GM20431 (cell line): ENCODE results near the gene SELENOO.

Source experiments
- in situ Hi-C: fragments of 300-500 bp; cut with MseI, MboI; formaldehyde crosslinking; loops from one replicate; pipeline ENCODE4 v1.15.0; 2020; ENCODE audit warnings: low sequenced_read_pairs; ENCODE audit not compliant: unreplicated experiment

SELENOO gene

GRCh38 chr22:50226063-50226874, 25.5 kb downstream of the SELENOO start:
- in situ Hi-C loops: no loop called here

GRCh38 chr22:50226875-50227165, 26.0 kb downstream of the SELENOO start:
- in situ Hi-C loops: no loop called here

- in situ Hi-C loops: no loop called here
Measured at GRCh38 chr22:50227579-50228215, 26.9 kb downstream of the SELENOO start.

GRCh38 chr22:50228366-50228765, 27.6 kb downstream of the SELENOO start:
- in situ Hi-C loops: no loop called here

- in situ Hi-C loops: no loop called here
Measured at GRCh38 chr22:50229370-50229769, 28.6 kb downstream of the SELENOO start.

GRCh38 chr22:50232481-50233151, 31.8 kb downstream of the SELENOO start:
- in situ Hi-C loops: no loop called here

GRCh38 chr22:50233223-50233622, 32.4 kb downstream of the SELENOO start:
- in situ Hi-C loops: no loop called here

GRCh38 chr22:50236731-50237409, 36.1 kb downstream of the SELENOO start:
- in situ Hi-C loops: no loop called here

- in situ Hi-C loops: no loop called here
Measured at GRCh38 chr22:50238755-50239154, 37.9 kb downstream of the SELENOO start.

- in situ Hi-C loops: no loop called here
Measured at GRCh38 chr22:50242406-50242949, 41.7 kb downstream of the SELENOO start.

- in situ Hi-C loops: no loop called here
Measured at GRCh38 chr22:50243685-50244419, 43.0 kb downstream of the SELENOO start.

- in situ Hi-C loops: no loop called here
Measured at GRCh38 chr22:50244420-50245213, 43.8 kb downstream of the SELENOO start, which contains the start of gene TUBGCP6. Gene TUBGCP6 (minus strand): TSS chr22:50245023. CDS start chr22:50244459, 564 bp downstream.

GRCh38 chr22:50245214-50246072, 44.6 kb downstream of the SELENOO start:
- in situ Hi-C loops: no loop called here

GRCh38 chr22:50246242-50247175, 45.7 kb downstream of the SELENOO start:
- in situ Hi-C loops: no loop called here

- in situ Hi-C loops: no loop called here
Measured at GRCh38 chr22:50247748-50248147, 46.9 kb downstream of the SELENOO start.

GRCh38 chr22:50248196-50249081, 47.6 kb downstream of the SELENOO start:
- in situ Hi-C loops: no loop called here
